Cardiac fibroblast (primary cell): ENCODE results near the gene SIRT7.

Experiments used
- DNase-seq, 2 donors: peaks; one replicate each; pipeline versions ENCODE4 v3.0.0 to v3.0.0-alpha.2; 2010; ENCODE audit warnings: low read depth in 2 of 2
- H3K4me3 ChIP-seq, 2 donors: replicated peaks in 1 of 2; 1 replicate in 1 of 2; 2 replicates in 1 of 2; pipeline ENCODE4 v1.5.1; 2011; ENCODE audit warnings: low read depth in 2 of 2, low read length in 2 of 2, mild to moderate bottlenecking in 2 of 2, moderate library complexity in 1 of 2
- CTCF ChIP-seq: IDR thresholded peaks from one replicate; pipeline ENCODE4 v1.5.1; 2011; ENCODE audit warnings: low read depth, mild to moderate bottlenecking, low read length, inconsistent platforms

SIRT7 gene

GRCh38 chr17:81905993-81906392 is 12.0 kb downstream of the SIRT7 start:
- H3K4me3 ChIP-seq = no peak overlapping the region
- no peak for TF ChIP-seq CTCF
- DNase-seq = no peak

GRCh38 chr17:81905424-81905875 is 12.5 kb downstream of the SIRT7 start:
- no peak for DNase-seq
- TF ChIP-seq CTCF = no peak
- no peak overlapping the region for H3K4me3 ChIP-seq

- no peak overlapping the region for H3K4me3 ChIP-seq
- no peak for DNase-seq
- no peak for TF ChIP-seq CTCF
Measured at GRCh38 chr17:81904600-81905423, 13.2 kb downstream of the SIRT7 start.

- TF ChIP-seq CTCF = no peak
- H3K4me3 ChIP-seq = no peak overlapping the region
- no peak for DNase-seq
Measured at GRCh38 chr17:81903896-81904599, 13.9 kb downstream of the SIRT7 start.

GRCh38 chr17:81903415-81903831 is 14.6 kb downstream of the SIRT7 start:
- no peak for TF ChIP-seq CTCF

GRCh38 chr17:81902653-81903414 is 15.1 kb downstream of the SIRT7 start:
- no peak for TF ChIP-seq CTCF
- no peak for DNase-seq

More at GRCh38 chr17:81903415-81903831, 14.6 kb downstream of the SIRT7 start:
- no peak for DNase-seq
- H3K4me3 ChIP-seq = no peak overlapping the region

More at GRCh38 chr17:81902653-81903414, 15.1 kb downstream of the SIRT7 start:
- H3K4me3 ChIP-seq = no peak overlapping the region
